Measurements from ENCODE around the gene CAVIN4. TPM values are rescaled to one million over a fixed set of nuclear protein-coding genes. Genes with fewer than 3 reads are reported as not detected.

CAVIN4 gene
- total and polyA plus RNA-seq, 2 experiments from 2014 or later: 0.65 to 1.7 TPM

- in situ Hi-C loops (cut with MboI): loop anchor here (25.0 kb wide), 2 partner anchors 246 to 546 kb away; no protein-coding TSS in a partner anchor
- peak; percentile 51 for DNase-seq
- Histone ChIP-seq H3K4me3 (no peak overlapping the region), H3K9me3 (ENCODE audit: low read depth) (no peaks in the 10 kb centered on the region), H3K27ac (no peak overlapping the region), H3K27me3 (replicated peaks; ENCODE audit: insufficient read depth) (no peaks in the 10 kb centered on the region), H2AFZ (no peak overlapping the region), H3K36me3 (ENCODE audit: low read depth) (no peaks in the 10 kb centered on the region), H3K9ac (no peak overlapping the region), H3K9me2 (ENCODE audit: insufficient read depth) (no peaks in the 10 kb centered on the region), H3K79me2 (ENCODE audit: insufficient read depth) (no peaks in the 10 kb centered on the region), H3K4me2 (ENCODE audit: unreplicated experiment) (no peak overlapping the region), H4K20me1 (ENCODE audit: insufficient read depth) (no peaks in the 10 kb centered on the region), H3F3A (ENCODE audit: insufficient read depth) (peaks cover 6% of the 10 kb centered on the region; the same call in 1 of the 2 replicates), H3K4me1 (ENCODE audit: insufficient read depth) (peaks cover 46% of the 10 kb centered on the region)
- no peak for TF ChIP-seq EZH2 (IDR thresholded peaks at IDR 0.05; ENCODE audit: insufficient read depth, poor library complexity, severe bottlenecking)
- TF ChIP-seq EZH2phosphoT487 (IDR thresholded peaks at IDR 0.05; ENCODE audit: insufficient read depth, low read depth): no peak
- WGBS, 2 experiments (ENCODE audit: low coverage in 1 of 2, low lambda C conversion rate in 2 of 2, missing lambda C conversion rate in 2 of 2): 74 to 79% methylated on average over 5 of the region's 5 CpGs
Measured at GRCh38 chr9:100583014-100583802, 5.3 kb downstream of the CAVIN4 start.

GRCh38 chr9:100584951-100585350 is 7.1 kb downstream of the CAVIN4 start:
- H3K79me2 ChIP-seq (ENCODE audit: insufficient read depth): no peaks in the 10 kb centered on the region
- no peaks in the 10 kb centered on the region for H3K9me2 ChIP-seq (ENCODE audit: insufficient read depth)
- DNase-seq: no peak
- H3K9ac ChIP-seq: no peak overlapping the region
- H3K4me1 ChIP-seq (ENCODE audit: insufficient read depth): peaks cover 38% of the 10 kb centered on the region
- H3K27ac ChIP-seq: no peak overlapping the region
- no peak overlapping the region for H3K4me3 ChIP-seq
- H3K4me2 ChIP-seq (ENCODE audit: unreplicated experiment): no peak overlapping the region
- 97 to 100% methylated on average over 4 of the region's 4 CpGs for WGBS, 2 experiments (ENCODE audit: low coverage in 1 of 2, low lambda C conversion rate in 2 of 2, missing lambda C conversion rate in 2 of 2)
- H4K20me1 ChIP-seq (ENCODE audit: insufficient read depth): no peaks in the 10 kb centered on the region
- H3K9me3 ChIP-seq (ENCODE audit: low read depth): no peaks in the 10 kb centered on the region
- H3K27me3 ChIP-seq (replicated peaks; ENCODE audit: insufficient read depth): no peaks in the 10 kb centered on the region
- H2AFZ ChIP-seq: no peak overlapping the region
- no peak for TF ChIP-seq EZH2 (IDR thresholded peaks at IDR 0.05; ENCODE audit: insufficient read depth, poor library complexity, severe bottlenecking)
- TF ChIP-seq EZH2phosphoT487 (IDR thresholded peaks at IDR 0.05; ENCODE audit: insufficient read depth, low read depth): no peak
- in situ Hi-C loops (cut with MboI): loop anchor here (25.0 kb wide), 2 partner anchors 248 to 548 kb away; no protein-coding TSS in a partner anchor
- no peaks in the 10 kb centered on the region for H3K36me3 ChIP-seq (ENCODE audit: low read depth)
- H3F3A ChIP-seq (ENCODE audit: insufficient read depth): peaks cover 13% of the 10 kb centered on the region

GRCh38 chr9:100586093-100586492 is 8.2 kb downstream of the CAVIN4 start:
- H3F3A ChIP-seq (ENCODE audit: insufficient read depth): peaks cover 23% of the 10 kb centered on the region
- peaks cover 42% of the 10 kb centered on the region for H3K4me1 ChIP-seq (ENCODE audit: insufficient read depth)
- WGBS, 2 experiments (ENCODE audit: low coverage in 1 of 2, low lambda C conversion rate in 2 of 2, missing lambda C conversion rate in 2 of 2): 96 to 98% methylated on average over 7 of the region's 7 CpGs
- no peaks in the 10 kb centered on the region for H3K9me3 ChIP-seq (ENCODE audit: low read depth)
- H3K36me3 ChIP-seq (ENCODE audit: low read depth): no peaks in the 10 kb centered on the region
- in situ Hi-C loops (cut with MboI): loop anchor here (25.0 kb wide), 2 partner anchors 249 to 549 kb away; no protein-coding TSS in a partner anchor
- H3K9ac ChIP-seq: no peak overlapping the region
- H3K9me2 ChIP-seq (ENCODE audit: insufficient read depth): no peaks in the 10 kb centered on the region
- TF ChIP-seq EZH2 (IDR thresholded peaks at IDR 0.05; ENCODE audit: insufficient read depth, poor library complexity, severe bottlenecking) (no peak), EZH2phosphoT487 (IDR thresholded peaks at IDR 0.05; ENCODE audit: insufficient read depth, low read depth) (no peak)
- no peak overlapping the region for H3K4me3 ChIP-seq
- H2AFZ ChIP-seq: no peak overlapping the region
- H3K27ac ChIP-seq: no peak overlapping the region
- no peaks in the 10 kb centered on the region for H4K20me1 ChIP-seq (ENCODE audit: insufficient read depth)
- H3K27me3 ChIP-seq (replicated peaks; ENCODE audit: insufficient read depth): no peaks in the 10 kb centered on the region
- H3K79me2 ChIP-seq (ENCODE audit: insufficient read depth): no peaks in the 10 kb centered on the region
- DNase-seq: no peak
- H3K4me2 ChIP-seq (ENCODE audit: unreplicated experiment): no peak overlapping the region

- H3K4me2 ChIP-seq (ENCODE audit: unreplicated experiment): no peak overlapping the region
- H3K36me3 ChIP-seq (ENCODE audit: low read depth): no peaks in the 10 kb centered on the region
- H3K27me3 ChIP-seq (replicated peaks; ENCODE audit: insufficient read depth): no peaks in the 10 kb centered on the region
- 78 to 80% methylated on average over 9 of the region's 9 CpGs for WGBS, 2 experiments (ENCODE audit: low coverage in 1 of 2, low lambda C conversion rate in 2 of 2, missing lambda C conversion rate in 2 of 2)
- H3K9me2 ChIP-seq (ENCODE audit: insufficient read depth): no peaks in the 10 kb centered on the region
- no peak overlapping the region for H3K27ac ChIP-seq
- no peak for TF ChIP-seq EZH2 (IDR thresholded peaks at IDR 0.05; ENCODE audit: insufficient read depth, poor library complexity, severe bottlenecking)
- peaks cover 33% of the 10 kb centered on the region for H3K4me1 ChIP-seq (ENCODE audit: insufficient read depth)
- no peak overlapping the region for H3K4me3 ChIP-seq
- no peaks in the 10 kb centered on the region for H3K9me3 ChIP-seq (ENCODE audit: low read depth)
- no peak overlapping the region for H3K9ac ChIP-seq
- H3F3A ChIP-seq (ENCODE audit: insufficient read depth): peaks cover 26% of the 10 kb centered on the region
- H2AFZ ChIP-seq: no peak overlapping the region
- no peaks in the 10 kb centered on the region for H3K79me2 ChIP-seq (ENCODE audit: insufficient read depth)
- DNase-seq: no peak
- H4K20me1 ChIP-seq (ENCODE audit: insufficient read depth): no peaks in the 10 kb centered on the region
- in situ Hi-C loops (cut with MboI): loop anchor here (25.0 kb wide), 2 partner anchors 250 to 550 kb away; no protein-coding TSS in a partner anchor
Measured at GRCh38 chr9:100587375-100587774, 9.5 kb downstream of the CAVIN4 start.

Measured in GM23248 (cell line).